Activated gamma-delta T cell (primary cell): ENCODE measurements around the gene PBLD.

Source experiments
- DNase-seq: peaks from one replicate; lab custom pipeline; 2025; lab: John Stamatoyannopoulos, UW
- total RNA-seq, 2 donors: gene quantifications; one replicate each; lab custom pipeline; 2026; lab: John Stamatoyannopoulos, UW

PBLD gene
- total RNA-seq = 3.8 to 4.5 reads per million in 2 donors

DNA sequence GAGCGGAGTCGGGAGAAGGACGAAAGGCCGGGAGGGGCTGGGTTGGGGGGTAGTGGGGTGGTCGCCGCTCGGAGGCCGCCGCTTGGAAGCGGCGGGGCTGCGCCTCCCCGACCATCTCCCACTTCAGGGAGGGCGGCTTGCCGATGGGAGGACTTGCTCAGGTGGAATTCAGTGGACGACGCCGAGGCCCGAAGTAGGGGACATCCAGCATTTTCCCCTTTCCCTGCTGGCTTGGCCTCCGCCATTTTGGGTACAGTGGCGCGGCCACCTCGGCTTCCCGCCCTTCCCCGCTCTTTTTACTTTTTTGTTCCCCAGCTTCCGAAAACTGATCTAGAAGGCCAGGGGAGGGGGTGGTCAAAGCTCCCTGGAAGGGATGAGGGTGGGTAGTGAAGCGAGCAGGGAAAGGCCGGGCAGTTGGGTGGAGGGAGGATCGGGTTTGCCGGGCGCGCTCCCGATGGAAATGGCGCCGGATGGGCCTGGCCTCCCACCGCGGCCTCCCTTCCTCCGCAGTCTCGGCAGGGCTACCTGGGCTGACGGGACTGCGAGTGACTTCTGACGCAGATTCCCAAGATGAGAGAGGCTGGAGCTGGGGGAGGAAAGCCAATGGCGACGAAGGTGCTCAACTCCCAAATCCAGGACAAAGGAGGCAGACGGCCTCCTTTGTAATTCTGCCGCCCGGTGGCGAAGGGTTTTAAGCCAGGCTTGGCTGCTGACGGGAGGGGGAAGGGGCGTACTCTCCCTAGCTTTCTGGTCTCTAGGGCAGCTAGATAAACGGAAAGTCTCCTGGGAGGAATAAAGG is at the start of gene PBLD:
TSS of gene PBLD (minus strand) at position 670 of the 799 bp plus-strand sequence. CDS start 26,084 bp downstream, outside the sequence.
- peak; percentile 19 for DNase-seq

DNA sequence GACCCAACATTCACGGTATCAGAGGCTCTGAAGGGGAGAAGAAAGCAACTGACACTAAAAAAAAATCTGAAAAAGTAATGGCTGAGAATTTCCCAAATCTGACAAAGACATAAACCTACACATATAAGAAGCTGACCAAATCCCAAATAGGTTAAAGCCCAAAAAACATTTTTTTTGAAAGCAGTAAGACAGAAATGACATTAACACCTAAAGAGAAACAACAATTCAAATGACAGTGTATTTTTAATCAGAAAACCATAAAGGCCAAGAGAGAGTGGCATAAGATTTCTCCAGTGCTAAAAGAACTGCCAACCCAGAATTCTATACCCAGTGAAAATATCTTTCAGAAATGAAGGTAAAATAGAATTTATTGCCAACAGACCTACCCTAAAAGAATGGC is 38.9 kb upstream of the PBLD start:
- DNase-seq = no peak

DNA sequence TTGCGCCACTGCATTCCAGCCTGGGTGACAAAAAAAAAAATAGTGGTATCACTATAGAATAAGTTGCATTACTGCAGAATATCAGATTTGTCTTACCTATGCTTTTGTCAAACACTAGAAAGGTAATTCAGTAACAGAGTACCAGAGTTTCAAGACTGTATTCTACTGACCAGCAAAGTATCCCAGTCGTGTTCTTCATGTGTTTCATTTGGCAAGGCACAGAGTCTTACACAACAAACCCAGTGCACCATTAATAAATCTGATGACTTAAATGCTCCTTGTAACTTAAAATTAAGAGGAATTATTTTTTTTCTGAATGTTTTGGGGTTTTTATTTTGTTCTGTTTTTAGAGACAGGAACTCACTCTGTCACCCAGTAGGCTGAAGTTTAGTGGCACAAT is 34.4 kb upstream of the PBLD start:
- DNase-seq = no peak

GRCh38 chr10:68366600-68366999 is 33.9 kb upstream of the PBLD start:
- DNase-seq = no peak

DNA sequence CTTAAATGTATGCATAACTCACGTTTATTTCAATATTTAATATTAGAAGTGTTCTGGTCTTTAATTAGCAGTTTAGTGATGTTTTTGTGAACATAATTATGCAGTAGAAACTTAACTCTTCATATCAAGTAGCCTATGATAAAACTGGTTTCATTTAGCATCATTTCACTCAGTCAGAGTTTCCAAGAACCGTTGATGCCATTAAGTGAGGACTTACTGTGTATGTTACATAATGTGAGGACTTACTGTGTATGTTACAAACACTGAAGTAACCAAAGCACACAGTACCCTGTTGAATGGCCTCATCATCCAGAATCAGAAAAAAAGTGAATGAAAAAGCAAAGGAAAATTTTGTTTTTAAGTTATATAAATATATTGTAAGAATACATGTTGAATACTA is 32.9 kb upstream of the PBLD start:
- no peak for DNase-seq

GRCh38 chr10:68364101-68364886 is 31.6 kb upstream of the PBLD start:
- DNase-seq = no peak

GRCh38 chr10:68362590-68362989 is 29.9 kb upstream of the PBLD start:
- no peak for DNase-seq

DNA sequence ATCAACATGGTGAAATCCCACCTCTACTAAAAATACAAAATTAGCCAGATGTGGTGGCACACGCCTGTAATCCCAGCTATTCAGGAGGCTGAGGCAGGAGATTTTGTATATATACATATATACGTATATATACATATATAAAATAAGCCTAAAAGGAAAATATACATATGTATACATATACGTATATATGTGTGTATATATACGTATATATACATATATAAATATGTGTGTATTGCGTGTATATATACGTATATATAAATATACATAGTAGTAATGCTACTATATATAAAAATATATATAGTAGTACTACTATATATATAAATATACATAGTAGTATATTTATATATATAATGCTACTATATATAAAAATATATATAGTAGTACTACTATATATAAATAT is 26.5 kb upstream of the PBLD start:
- no peak for DNase-seq

DNA sequence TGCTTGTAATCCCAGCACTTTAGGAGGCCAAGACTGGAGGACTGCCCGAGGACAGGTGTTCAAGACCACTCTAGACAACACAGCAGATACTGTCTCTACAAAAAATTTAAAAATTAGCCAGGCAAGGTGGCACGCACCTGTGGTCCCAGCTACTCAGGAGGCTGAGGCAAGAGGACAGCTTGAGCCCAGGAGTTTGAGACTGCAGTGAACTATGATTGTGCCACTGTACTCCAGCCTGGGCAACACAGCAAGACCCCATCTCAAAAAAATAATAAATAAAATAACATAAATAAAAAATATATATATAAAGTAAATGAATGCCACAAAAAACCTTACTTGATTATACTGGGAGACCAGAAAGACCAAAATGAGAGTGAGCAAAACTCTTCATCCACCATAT is 20.8 kb upstream of the PBLD start:
- no peak for DNase-seq

DNA sequence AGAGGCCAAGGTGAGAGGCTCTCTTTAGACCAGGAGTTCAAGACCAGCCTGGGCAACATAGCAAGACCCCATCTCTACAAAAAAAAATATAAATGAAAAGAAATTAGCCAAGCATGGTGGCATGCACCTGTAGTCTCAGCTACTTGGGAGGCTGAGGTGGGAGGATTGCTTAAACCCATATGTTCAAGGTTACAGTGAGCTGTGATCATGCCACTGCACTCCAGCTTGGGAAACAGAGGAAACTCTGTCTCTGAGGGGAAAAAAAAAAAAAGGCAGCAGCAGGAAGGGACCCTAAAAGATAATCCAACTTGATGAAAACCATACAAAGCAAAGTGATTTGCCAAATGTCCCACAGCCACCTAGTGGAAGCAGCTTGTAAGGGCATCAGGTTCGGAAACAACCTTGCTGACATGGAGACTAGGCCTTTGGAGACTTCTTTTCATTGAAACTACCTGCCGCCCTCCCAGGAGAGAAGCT is 15.6 kb upstream of the PBLD start:
- DNase-seq = no peak

- no peak for DNase-seq
Observed at GRCh38 chr10:68346774-68347173, 14.0 kb upstream of the PBLD start.

- no peak for DNase-seq
Observed at GRCh38 chr10:68345621-68346020, 12.9 kb upstream of the PBLD start.

- no peak for DNase-seq
Observed at GRCh38 chr10:68342909-68343516, 10.3 kb upstream of the PBLD start.

DNA sequence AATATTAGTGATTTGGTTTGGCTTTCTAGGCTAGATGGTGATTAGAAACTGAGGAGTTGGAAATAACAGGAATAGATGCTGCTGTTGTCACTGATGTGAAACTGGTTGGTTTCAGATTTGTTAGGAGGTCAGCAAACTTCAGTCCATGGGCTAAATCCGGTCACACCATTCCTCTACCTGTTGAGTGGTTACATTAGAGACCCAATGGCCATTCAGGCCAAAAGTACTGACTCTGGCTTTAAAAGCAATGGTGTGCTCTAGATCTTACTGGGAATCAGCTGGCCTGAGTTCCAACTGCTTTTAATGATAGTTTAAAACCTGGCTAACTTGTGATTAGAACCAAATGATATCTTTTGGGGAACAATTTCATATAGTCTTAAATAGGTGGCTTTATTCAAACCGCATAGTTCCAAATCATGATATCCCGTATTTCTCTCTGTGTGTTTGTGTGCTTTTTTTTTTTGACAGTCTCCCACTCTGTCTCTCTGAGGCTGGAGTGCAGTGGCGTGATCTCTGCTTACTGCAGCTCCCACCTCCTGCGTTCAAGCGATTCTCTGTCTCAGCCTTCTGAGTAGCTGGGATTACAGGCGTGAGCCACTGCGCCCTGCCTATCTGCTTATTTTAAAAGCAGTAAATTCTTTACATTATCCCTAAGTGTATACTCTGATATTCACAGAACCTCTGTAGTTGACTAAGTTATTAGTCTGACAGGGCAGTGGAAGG is 7.8 kb upstream of the PBLD start:
- DNase-seq = no peak

DNA sequence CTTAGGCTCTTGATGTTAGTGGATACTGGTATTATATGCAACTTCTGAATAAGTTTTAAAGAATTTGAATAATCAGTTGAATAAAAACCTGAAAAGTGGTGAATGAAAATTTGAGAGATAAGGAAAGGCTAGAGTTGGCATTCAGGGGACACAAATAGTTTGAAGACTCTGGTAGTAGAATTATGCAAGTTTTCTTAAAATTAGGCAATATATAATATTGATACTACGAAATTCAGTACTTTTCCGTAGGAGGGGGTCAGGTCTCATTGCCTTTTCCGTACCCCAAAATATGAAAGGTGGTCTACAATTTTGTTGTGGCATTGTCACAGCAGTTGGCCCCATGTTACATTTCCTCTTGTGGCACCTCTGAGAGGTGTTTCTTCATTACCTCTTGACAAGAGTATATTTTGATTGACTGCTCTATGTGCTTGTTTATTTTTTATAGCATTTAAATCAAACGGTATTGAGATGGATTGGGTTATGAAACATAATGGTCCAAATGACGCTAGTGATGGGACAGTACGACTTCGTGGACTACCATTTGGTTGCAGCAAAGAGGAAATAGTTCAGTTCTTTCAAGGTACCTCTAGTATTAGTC is 4.1 kb upstream of the PBLD start:
- DNase-seq = no peak

- no peak for DNase-seq
Observed at GRCh38 chr10:68334672-68335467, 2.1 kb upstream of the PBLD start.

GRCh38 chr10:68333440-68334431 is 1.0 kb upstream of the PBLD start:
- no peak for DNase-seq

DNA sequence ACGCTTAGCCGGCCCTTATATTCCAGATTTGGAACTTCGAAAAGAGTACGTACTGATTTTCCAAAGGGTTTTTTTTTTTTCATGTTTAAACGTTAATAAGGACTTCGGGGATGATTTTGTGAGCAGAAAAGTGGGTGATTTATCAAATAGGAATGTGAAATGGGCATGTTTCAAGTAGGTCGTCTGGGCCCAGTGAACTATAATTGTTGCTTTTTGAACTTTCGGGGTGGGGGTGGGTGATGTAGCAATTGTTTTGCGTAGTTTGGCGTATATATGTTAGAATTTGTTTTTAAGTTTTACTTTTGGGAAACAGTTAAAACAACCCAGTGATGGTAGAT is 299 bp upstream of the PBLD start:
- DNase-seq = no peak

DNA sequence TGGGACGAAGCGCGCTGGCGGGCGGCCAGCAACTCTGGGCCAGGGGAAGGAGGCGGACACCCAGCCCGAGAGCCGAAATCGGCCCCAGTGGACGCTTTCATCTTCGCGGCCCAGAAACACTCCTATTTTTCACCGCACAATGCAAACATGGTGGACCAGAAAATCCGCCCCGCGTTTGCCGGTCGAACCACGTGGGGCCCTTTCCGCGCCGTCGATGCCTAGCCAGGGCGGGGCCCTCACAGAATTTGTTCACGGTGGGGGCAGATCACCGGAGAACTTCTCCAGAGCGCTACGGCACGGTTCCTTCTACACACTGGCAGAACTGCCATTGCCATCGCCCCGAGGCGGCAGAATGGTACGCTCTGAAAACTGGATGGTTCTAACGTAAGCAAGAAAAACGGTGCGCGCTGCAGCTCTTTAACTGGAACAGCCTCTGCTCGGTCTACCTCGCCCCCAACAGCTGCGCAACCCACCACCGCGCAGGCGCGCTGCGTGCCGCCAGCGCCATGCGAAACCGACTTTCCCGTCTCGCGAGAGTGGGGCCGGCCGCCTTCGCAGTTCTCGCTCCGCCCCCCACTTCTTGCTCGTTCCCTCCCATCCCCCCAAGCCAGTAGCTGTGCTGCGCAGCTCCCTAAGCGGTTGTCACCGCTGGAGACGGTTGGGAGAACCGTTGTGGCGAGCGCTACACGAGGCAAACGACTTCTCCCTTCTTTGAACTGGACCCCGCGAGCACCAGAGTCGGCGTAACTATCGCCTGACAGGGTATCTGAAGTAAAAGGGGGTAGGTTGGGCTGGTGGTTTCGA is 1.1 kb downstream of the PBLD start, which contains the start of gene HNRNPH3:
TSS of gene HNRNPH3 (plus strand) at position 610 of the 804 bp plus-strand sequence. CDS start 5,158 bp downstream, outside the sequence.
- peak; percentile 96 for DNase-seq
